Measurements from ENCODE around the gene LIN37.
"Not testable (repeated sequence)": the region's sequence is repeated elsewhere in the genome, so short reads cannot be mapped to it uniquely, and the experiment has no call there.

Gene LIN37

DNA sequence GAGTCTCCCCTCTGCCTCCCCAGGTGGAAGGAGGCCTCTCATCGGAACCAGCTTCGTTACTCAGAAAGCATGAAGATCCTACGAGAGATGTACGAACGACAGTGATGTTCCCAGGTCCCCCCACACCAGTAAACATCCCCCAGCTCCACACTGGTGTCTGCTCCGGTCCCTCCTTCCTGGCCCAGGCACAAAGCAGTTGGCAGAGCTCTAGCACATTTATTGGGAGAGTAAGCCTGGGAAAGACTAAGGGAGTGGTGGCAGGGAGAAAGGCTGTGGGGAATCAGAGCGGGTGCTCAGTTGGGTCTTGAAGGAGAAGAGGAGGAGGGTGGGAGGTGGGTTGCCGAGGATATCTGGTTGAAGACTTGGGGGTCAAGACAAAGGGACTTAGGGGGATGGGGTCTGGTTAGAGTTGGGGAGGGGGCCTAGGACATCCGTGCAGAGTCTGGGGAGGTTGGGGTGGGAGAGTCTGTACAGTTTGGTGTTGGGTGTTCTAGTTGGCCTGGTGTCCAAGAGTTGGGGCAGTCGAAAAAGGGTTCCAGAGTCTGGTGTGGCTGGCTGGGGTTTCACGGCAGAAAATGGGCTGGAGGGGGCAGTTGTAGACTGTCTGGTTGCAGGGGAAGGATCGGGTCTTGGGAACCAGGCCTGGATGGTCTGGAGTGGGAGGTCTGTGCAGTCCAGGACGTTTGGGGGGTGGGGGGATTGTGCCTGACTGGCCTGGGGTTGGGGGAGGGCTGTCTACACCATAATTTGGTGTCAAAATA lies 6.2 kb downstream of the LIN37 start:
- DNase-seq: no peak

DNA sequence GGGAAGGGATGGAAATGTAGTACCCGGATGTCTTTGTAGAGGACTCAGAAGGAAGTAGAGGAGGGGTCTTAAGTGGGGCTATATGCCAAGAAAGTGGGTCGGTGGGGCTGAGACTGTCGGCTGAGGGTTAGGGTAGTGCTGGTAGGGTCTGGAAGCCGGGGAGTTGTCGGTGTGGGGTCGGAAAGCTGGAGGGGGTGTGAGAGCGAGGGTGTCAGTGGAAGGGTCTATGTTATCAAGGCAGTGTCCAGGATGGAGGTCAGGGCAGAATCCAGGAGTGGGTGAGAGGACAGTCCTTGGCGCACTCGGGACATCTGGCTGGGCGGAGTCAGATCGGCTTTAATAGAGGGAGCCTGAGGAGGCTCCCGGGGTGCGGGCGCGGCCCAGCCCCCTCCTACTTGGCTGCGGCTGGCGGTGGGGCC lies 6.8 kb downstream of the LIN37 start:
- DNase-seq: no peak

DNA sequence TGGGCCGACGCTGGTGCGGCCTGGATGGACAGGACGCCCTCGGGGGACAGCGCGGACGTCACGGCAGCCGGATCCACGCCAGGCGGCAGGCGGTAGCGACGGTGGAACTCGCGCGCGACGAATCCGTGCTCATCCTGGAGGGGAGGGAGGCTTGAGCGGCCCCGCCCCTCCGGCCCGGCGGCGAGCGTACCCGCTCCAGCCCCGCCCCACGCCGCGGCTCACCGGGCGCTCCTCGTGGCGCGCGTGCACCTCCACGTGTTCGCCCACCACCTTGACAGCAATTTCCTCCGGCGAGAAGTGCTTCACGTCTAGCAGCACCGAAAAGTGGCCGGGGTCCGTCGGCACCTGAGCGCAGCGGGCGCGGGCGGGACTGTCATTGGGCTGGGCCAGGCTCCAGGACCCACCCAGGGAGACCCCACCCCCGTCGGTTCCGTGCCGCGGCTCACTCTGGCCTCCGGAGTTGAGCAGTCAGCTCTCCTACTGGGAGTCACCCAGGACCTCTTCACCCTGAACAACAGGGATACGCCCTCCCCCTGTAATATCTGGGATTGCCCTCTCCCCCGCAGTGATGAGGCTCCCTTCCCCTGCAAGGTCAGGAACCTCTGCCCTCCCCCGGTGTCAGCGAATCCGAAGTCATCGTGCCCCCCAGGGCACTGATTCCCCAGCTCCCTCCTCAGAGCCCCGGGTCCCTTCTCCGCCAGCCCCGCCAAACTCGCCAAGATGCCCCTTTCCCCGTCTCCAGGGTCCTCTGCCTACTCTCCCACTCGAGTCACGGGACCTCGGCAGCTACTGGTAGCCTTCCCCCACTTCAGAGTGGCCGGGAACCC lies 7.4 kb downstream of the LIN37 start:
- no peak for DNase-seq

DNA sequence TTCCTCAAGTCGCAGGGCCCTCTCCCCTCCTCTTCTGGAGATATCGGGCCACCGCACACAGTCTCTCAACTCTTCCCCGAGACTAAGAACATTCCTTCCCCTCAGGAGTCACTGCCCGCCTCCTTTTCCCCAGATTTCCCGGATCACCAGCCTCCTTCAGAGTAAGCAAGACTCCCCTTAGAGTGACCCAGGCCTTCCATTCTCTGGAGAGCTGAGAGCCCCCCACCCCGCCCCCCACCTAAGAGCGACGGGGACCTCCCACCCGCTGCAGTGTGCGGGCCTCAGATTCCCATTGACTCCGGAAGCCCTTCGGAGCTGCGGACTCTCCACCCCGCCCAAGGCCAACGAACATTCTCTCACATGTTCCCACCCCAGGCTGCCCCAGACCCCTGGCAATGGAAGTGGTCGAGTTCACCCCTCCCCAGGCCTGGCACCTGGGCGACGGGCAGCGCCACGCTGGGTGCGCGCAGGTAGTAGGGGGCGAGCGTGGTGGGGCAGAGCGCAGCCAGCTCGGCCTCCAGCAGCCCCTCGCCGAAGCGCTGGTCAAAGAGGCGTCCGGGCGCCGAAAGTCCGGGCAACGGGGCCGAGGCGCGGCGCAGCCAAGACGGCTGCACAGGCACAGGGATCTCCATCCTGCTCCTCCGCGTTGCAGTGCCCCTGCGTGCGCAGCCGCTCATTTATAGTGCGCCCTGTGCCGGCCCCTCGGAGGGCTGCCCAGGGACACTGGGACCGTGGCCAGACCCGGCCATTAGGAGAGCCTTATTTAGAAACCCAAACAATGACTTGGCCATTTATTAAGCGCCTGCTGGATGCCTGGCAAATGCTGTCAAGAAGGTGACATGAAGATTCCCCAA lies 8.2 kb downstream of the LIN37 start, which contains the start of gene HSPB6:
HSPB6 (minus strand) TSS at position 653 of the 854 bp plus-strand sequence; CDS start at position 632, 21 bp downstream.
- no peak for DNase-seq

- DNase-seq: peak in 1 of 2 experiments; percentile 78
Observed at GRCh38 chr19:35757231-35757748, 8.9 kb downstream of the LIN37 start.

- peak; percentile 100 for DNase-seq
Observed at GRCh38 chr19:35757749-35758608, 9.6 kb downstream of the LIN37 start, which contains the start of gene PROSER3. Gene PROSER3, plus strand, starts transcription at chr19:35758176. Its CDS starts 40 bp downstream, at chr19:35758216.

DNA sequence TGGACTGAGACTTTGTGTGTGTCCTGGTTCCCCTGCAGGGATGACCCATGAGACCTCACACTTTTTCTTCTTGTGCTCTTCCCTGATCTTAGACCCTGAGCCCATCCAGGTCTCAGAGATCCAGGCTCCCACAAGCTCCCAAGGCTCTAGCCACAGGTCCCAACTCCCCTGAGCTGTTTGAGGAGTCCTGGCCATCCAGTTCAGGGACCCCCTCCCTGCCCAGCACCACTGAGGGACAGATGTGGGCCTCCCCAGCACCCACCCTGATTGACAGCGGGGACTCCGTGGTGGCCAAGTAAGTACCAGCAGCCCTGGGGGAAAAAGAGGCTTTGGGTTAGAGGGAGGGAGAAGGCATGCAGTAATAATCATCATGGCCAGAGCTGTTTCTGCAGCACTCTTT lies 11.3 kb downstream of the LIN37 start:
- no peak for DNase-seq

- no peak for DNase-seq
Observed at GRCh38 chr19:35760711-35761349, 12.5 kb downstream of the LIN37 start.

- DNase-seq: no peak
Observed at GRCh38 chr19:35764432-35765315, 16.3 kb downstream of the LIN37 start.

- DNase-seq: no peak
Observed at GRCh38 chr19:35766571-35767104, 18.3 kb downstream of the LIN37 start.

DNA sequence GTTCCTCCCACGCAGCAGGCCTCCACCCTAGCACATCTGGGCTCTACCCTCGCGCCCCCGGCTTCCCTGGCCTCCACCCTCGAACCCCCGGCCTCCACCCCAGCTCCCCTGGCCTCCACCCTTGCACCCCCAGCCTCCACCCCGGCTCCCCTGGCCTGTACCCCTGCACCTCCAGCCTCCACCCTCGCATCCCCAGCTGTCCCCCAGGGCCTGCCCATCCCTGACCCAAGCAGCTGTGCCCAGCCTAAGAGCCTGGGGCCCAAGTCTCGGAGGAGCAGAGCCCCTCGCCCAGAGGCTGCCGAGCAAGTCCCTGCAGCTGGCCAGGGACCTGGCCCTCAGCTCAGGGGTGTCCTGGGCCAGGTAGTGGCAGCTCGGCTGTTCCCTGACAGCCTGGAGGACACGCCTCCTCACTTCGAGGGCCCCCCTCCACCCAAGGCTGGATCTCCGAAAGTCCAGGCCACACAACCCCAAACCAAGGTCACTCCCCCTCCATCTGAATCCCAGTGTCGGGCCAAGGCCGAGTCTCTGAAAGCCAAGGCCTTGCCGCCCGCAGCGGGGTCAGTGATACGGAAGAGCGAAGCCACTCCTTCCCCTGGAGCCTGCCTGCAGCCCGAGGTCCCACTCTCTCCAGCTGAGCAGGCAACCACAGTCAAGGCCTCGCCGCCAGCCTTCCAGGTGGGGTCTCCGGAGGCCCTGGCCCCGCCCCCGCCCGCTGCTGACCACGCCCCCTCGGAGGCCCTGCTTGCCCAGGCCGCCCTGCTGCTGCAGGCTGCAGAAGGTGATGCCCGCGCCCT lies 19.1 kb downstream of the LIN37 start:
- peak in 1 of 2 experiments; percentile 76 for DNase-seq

GRCh38 chr19:35768082-35768421 lies 19.7 kb downstream of the LIN37 start:
- no peak for DNase-seq

DNA sequence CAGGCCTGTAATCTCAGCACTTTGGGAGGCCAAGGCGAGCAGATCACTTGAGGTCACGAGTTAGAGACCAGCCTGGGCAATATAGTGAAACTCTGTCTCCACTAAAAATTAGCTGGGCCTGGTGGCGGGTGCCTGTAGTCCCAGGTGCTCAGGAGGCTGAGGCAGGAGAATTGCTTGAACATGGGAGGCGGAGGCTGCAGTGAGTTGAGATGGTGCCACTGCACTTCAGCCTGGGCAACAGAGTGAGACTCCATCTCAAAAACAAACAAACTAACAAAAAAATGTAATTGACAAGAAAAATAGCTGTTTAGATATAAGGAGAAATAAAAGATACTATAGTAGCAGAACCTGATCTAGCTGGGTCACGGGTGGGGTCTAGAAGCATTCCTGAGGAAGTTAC lies 24.0 kb downstream of the LIN37 start:
- not testable (repeated sequence) for DNase-seq

DNA sequence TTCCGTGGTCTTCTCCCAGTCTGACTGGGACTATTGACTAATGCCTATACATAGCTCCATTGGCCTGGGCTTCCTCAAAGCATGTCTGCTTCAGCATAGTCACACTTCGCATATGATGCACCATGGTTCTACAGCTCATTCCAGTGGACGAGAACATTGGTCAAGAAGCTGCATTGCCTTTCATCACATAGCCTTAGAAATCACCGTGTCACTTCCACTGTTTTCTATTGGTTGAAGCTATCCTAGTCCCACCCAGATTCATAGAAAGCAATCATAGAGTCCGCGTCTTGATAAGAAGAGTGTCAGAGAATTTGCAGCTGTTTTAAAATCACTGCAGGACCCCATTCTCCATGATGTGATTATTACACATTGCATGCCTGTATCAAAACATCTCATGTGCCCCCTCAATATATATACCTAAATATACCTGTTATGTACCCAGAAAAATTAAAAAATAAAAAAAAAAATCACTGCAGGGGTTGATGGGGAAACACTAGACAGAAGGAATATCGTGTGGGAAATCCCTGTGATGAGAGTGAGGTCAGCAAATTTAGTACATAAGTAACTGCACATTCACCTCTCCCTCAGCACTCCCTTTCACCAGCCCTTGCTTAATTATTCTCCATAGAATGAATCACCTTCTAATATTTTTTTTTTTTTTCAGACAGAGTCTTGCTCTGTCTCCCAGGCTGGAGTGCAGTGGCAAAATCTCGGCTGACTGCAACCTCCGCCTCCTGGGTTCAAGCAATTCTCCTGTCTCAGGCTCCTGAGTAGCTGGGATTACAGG lies 24.8 kb downstream of the LIN37 start:
- no peak for DNase-seq

DNA sequence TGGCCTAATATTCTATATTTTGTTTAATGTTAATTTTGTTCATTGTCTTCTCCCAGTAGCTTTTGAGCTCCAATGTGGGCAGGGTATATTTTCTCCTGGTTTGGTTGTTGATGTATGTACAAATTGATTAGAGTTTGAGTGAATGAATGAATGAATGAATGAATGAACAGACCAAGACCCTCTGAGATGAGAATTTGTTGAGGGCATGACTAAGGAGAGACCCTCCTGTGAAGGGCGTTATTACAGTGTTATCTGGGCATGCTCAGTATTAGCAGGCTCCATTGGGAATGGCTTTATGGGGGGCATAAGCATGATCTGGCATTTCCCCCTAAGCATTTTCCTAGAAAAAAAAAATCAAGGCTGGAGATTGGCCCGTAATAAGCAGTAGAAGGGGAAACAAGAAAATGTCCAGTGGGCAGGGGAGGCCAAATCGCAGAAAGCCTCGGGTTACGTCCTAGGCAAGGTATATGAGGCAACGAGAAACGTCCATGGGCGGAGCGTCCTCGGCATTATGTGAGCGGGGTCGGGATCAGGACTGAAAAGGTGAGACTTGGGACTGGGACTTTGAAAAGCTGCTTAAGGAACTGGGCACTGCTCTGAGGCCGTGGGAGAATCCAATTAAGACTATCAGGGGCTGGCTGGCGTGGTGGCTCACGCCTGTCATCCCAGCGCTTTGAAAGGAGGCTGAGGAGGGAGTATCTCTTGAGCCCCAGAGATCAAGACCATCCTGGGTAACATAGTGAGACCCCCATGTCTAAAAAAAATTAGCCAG lies 26.1 kb downstream of the LIN37 start:
- peak; percentile 41 to 61 for DNase-seq

DNA sequence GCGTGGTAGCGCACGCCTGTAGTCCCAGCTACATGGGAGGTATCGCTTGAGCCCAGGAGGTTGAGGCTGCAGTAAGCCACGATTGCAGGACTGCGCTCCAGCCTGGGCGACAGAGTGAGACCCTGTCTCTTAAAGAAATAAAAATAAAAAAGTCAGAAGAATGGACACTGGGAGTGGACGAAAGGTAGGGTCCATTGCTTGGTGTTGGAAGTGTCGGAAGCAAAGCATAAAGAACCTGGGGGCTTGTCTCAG lies 26.6 kb downstream of the LIN37 start:
- no peak for DNase-seq

DNA sequence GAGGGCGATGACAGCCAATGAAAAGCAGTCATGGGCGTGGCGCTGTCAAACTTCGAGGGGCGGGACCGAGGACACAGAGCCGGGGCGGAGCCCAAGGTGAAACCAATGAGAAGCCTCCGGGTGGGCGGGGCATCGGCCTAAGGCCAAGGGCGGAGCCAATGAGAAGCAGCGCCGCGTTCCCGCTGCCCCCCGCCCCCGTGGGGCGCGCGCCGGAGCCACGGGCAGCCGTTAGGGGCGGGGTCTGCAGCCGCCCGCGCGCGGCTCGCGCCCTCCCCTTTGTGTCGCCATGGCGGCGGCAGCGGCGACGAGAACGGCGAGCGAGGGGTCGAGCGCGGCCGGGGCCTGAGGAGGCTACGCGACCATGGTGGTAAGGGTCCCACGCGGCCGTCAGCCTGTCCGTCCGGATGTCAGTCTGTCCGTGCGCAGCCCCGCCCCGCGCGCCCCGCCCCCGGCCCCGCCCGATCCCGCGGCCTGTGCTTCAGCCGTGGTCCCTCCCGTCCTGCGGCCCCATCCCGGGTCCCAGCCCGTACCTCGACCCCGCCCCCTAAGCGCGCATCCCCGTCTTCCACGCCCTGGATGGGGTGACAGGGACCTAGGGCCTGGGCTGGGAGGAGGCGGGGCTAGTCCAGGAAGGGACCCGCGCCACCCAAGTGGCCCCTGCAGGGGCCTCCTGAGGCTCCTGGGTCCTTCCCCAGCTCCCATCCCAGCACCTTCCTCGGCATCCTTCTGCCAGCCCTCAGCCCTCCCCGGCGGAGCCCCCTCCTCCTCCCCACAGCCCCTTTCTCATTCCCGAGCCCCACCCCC lies 27.1 kb downstream of the LIN37 start, which contains the start of gene ARHGAP33:
ARHGAP33 (plus strand) TSS at position 267 of the 804 bp plus-strand sequence; CDS start at position 362, 95 bp downstream.
- DNase-seq: peak; percentile 97 to 100
